H1 (cell line): ENCODE measurements around the gene SEMA7A. TPM values are rescaled to one million over a fixed set of nuclear protein-coding genes. Genes with fewer than 3 reads are reported as not detected.

Experiments used
- CTCF ChIA-PET: fragments of 300-600 bp; sonication (Branson Sonifier 250); formaldehyde crosslinking; loops from one replicate; lab custom pipeline; 2021; ENCODE audit not compliant: partially characterized antibody; lab: Charles Lee
- POLR2A ChIA-PET: fragments of 300-600 bp; sonication (Branson Sonifier 250); formaldehyde crosslinking; loops from one replicate; lab custom pipeline; 2021; ENCODE audit warnings: inconsistent platforms; ENCODE audit not compliant: partially characterized antibody; lab: Charles Lee
- DNase-seq, 2 experiments: peaks; one replicate each; pipeline versions ENCODE4 v3.0.0 to v3.0.0-alpha.2; 2010 to 2022; ENCODE audit warnings: low spot score in 2 of 2, low read depth in 1 of 2, mixed read lengths in 1 of 2
- FAIRE-seq: peaks from 2 replicates; lab custom pipeline; 2011; peaks lifted over from hg19 to GRCh38; lab: Jason Lieb, UNC
- H2AFZ ChIP-seq: 2 replicates; pipeline ENCODE4 v1.8.1; 2012; ENCODE audit warnings: low read length, inconsistent platforms
- H2AK5ac ChIP-seq: 2 replicates; pipeline ENCODE4 v1.6.1; 2013; ENCODE audit warnings: low read depth, low read length
- H2BK120ac ChIP-seq: replicated peaks from 2 replicates; pipeline ENCODE3; 2013; ENCODE audit warnings: low read depth, low read length, inconsistent platforms
- H2BK12ac ChIP-seq: 2 replicates; pipeline ENCODE4 v1.6.1; 2013; ENCODE audit warnings: low read depth, low read length
- H2BK15ac ChIP-seq: 2 replicates; pipeline ENCODE4 v1.6.1; 2013; ENCODE audit warnings: low read length
- H2BK20ac ChIP-seq: 2 replicates; pipeline ENCODE4 v1.6.1; 2013; ENCODE audit warnings: low read length
- H2BK5ac ChIP-seq: 2 replicates; pipeline ENCODE4 v1.6.1; 2013; ENCODE audit warnings: low read depth, low read length
- H3K14ac ChIP-seq: 2 replicates; pipeline ENCODE4 v1.6.1; 2013; ENCODE audit warnings: inconsistent platforms; ENCODE audit not compliant: insufficient read length
- H3K18ac ChIP-seq: 2 replicates; pipeline ENCODE4 v1.6.1; 2013; ENCODE audit warnings: low read length; ENCODE audit errors: extremely low read depth
- H3K23ac ChIP-seq: 2 replicates; pipeline ENCODE4 v1.6.1; 2013; ENCODE audit warnings: inconsistent platforms; ENCODE audit not compliant: insufficient read length
- H3K23me2 ChIP-seq: 2 replicates; pipeline ENCODE4 v1.6.1; 2013; ENCODE audit warnings: low read depth, low read length
- H3K27ac ChIP-seq: 2 replicates; pipeline ENCODE4 v1.6.1; 2011; ENCODE audit warnings: low read depth, low read length, inconsistent platforms
- H3K27me3 ChIP-seq, 4 experiments: replicated peaks in 1 of 4; 1 replicate in 1 of 4; 2 replicates in 3 of 4; pipeline versions ENCODE4 v1.6.1 to v1.8.1; 2011 to 2013; ENCODE audit warnings: low read length in 3 of 4, mild to moderate bottlenecking in 3 of 4, inconsistent platforms in 2 of 4, mixed read lengths in 2 of 4, moderate library complexity in 1 of 4; ENCODE audit not compliant: control insufficient read depth in 3 of 4, insufficient read depth in 3 of 4; ENCODE audit errors: extremely low read depth in 1 of 4
- H3K36me3 ChIP-seq, 4 experiments: 2 replicates each; pipeline versions ENCODE4 v1.6.1 to v1.8.1; 2011 to 2013; ENCODE audit warnings: mild to moderate bottlenecking in 4 of 4, low read length in 3 of 4, moderate library complexity in 2 of 4, control low read depth in 1 of 4, inconsistent platforms in 1 of 4; ENCODE audit not compliant: insufficient read depth in 4 of 4, control insufficient read depth in 2 of 4
- H3K4ac ChIP-seq: replicated peaks from 2 replicates; pipeline ENCODE3; 2013; ENCODE audit warnings: low read length, low read depth, mixed read lengths, inconsistent platforms; ENCODE audit not compliant: insufficient read length
- H3K4me1 ChIP-seq, 4 experiments: replicated peaks in 1 of 4; 1 replicate in 1 of 4; 2 replicates in 3 of 4; pipeline versions ENCODE4 v1.6.1 to v1.8.1; 2011 to 2013; ENCODE audit warnings: low read length in 3 of 4, inconsistent platforms in 2 of 4, mixed read lengths in 1 of 4; ENCODE audit not compliant: insufficient read depth in 4 of 4, control insufficient read depth in 3 of 4
- H3K4me2 ChIP-seq, 2 experiments: 2 replicates each; pipeline versions ENCODE4 v1.6.1 to v1.8.1; 2011 to 2013; ENCODE audit warnings: low read depth in 2 of 2, low read length in 2 of 2, control low read depth in 1 of 2, inconsistent platforms in 1 of 2, mild to moderate bottlenecking in 1 of 2; ENCODE audit not compliant: insufficient read depth in 1 of 2
- H3K4me3 ChIP-seq, 4 experiments: fragments of 200-600, 300-600 bp in 1 of 4; sonication (generic), shearing (Covaris generic), sonication (Bioruptor Twin) in 1 of 4; 2 replicates each; pipeline versions ENCODE4 v1.5.1 to v1.8.1; 2011 to 2016; ENCODE audit warnings: low read length in 4 of 4, low read depth in 3 of 4, control low read depth in 2 of 4, inconsistent platforms in 2 of 4, mild to moderate bottlenecking in 2 of 4, mixed read lengths in 1 of 4, moderate library complexity in 1 of 4; ENCODE audit not compliant: insufficient read depth in 2 of 4; ENCODE audit errors: extremely low read depth in 1 of 4
- H3K56ac ChIP-seq: replicated peaks from 2 replicates; pipeline ENCODE3; 2013; ENCODE audit warnings: low read depth, mild to moderate bottlenecking, mixed read lengths, low read length, inconsistent platforms; ENCODE audit not compliant: insufficient read length
- H3K79me1 ChIP-seq: 2 replicates; pipeline ENCODE4 v1.6.1; 2013; ENCODE audit warnings: low read depth, low read length, control low read depth
- H3K79me2 ChIP-seq, 2 experiments: 2 replicates each; pipeline versions ENCODE4 v1.6.1 to v1.8.1; 2012 to 2013; ENCODE audit warnings: low read length in 2 of 2, mild to moderate bottlenecking in 2 of 2, inconsistent platforms in 1 of 2; ENCODE audit not compliant: insufficient read depth in 2 of 2, control insufficient read depth in 1 of 2
- H3K9ac ChIP-seq, 4 experiments: replicated peaks in 1 of 4; 1 replicate in 1 of 4; 2 replicates in 3 of 4; pipeline versions ENCODE4 v1.6.1 to v1.8.1; 2011 to 2013; ENCODE audit warnings: low read depth in 3 of 4, low read length in 3 of 4, control low read depth in 2 of 4, mild to moderate bottlenecking in 2 of 4, moderate library complexity in 2 of 4, inconsistent platforms in 1 of 4; ENCODE audit errors: extremely low read depth in 1 of 4
- H3K9me3 ChIP-seq, 2 experiments: 2 replicates each; pipeline versions ENCODE4 v1.6.1 to v1.8.1; 2012 to 2013; ENCODE audit warnings: mild to moderate bottlenecking in 2 of 2, moderate library complexity in 2 of 2, control low read depth in 1 of 2, inconsistent platforms in 1 of 2, low read depth in 1 of 2, low read length in 1 of 2, mixed read lengths in 1 of 2; ENCODE audit not compliant: insufficient read depth in 2 of 2
- H4K20me1 ChIP-seq, 2 experiments: replicated peaks in 1 of 2; 2 replicates each; pipeline versions ENCODE3 to v1.8.1; 2011 to 2013; ENCODE audit warnings: inconsistent platforms in 2 of 2, low read length in 2 of 2, mild to moderate bottlenecking in 1 of 2; ENCODE audit not compliant: insufficient read depth in 2 of 2, control insufficient read depth in 1 of 2
- H4K5ac ChIP-seq: 2 replicates; pipeline ENCODE4 v1.6.1; 2013; ENCODE audit warnings: low read length, low read depth, mixed read lengths, inconsistent platforms; ENCODE audit not compliant: insufficient read length
- H4K8ac ChIP-seq: 2 replicates; pipeline ENCODE4 v1.8.0; 2013; ENCODE audit warnings: mild to moderate bottlenecking, moderate library complexity, low read length, inconsistent platforms; ENCODE audit not compliant: insufficient read depth; ENCODE audit errors: extremely low read depth
- H4K91ac ChIP-seq: replicated peaks from 2 replicates; pipeline ENCODE3; 2013; ENCODE audit warnings: low read length, mixed read lengths, inconsistent platforms; ENCODE audit not compliant: insufficient read length
- ASH2L ChIP-seq: fragments of 200-600, 300-600 bp; sonication (generic); IDR thresholded peaks from one replicate; pipeline ENCODE4 v1.7.1; 2017; ENCODE audit warnings: low read length
- BCL11A ChIP-seq, 2 experiments: IDR thresholded peaks; one replicate each; pipeline ENCODE4 v1.6.1; 2011; ENCODE audit warnings: low read depth in 2 of 2, low read length in 2 of 2, mild to moderate bottlenecking in 2 of 2
- HDAC6 ChIP-seq: IDR thresholded peaks from one replicate; pipeline ENCODE4 v1.7.1; 2012; ENCODE audit warnings: low read depth, mild to moderate bottlenecking, inconsistent platforms, low read length, moderate library complexity
- JUN ChIP-seq: IDR thresholded peaks from 2 replicates; pipeline ENCODE4 v1.6.1; 2011; ENCODE audit warnings: low read depth, mild to moderate bottlenecking, improper control_type of control experiment, low read length
- JUND ChIP-seq: IDR thresholded peaks from 2 replicates; pipeline ENCODE4 v1.6.1; 2011; ENCODE audit warnings: mild to moderate bottlenecking, improper control_type of control experiment, low read length
- MAFK ChIP-seq: IDR thresholded peaks from 2 replicates; pipeline ENCODE4 v1.6.1; 2012; ENCODE audit warnings: low read depth, mild to moderate bottlenecking, improper control_type of control experiment, low read length
- POLR2A ChIP-seq, 2 experiments: IDR thresholded peaks; 1 replicate in 1 of 2; 2 replicates in 1 of 2; pipeline ENCODE4 v1.6.1; 2011; ENCODE audit warnings: low read depth in 2 of 2, low read length in 2 of 2, mild to moderate bottlenecking in 2 of 2; ENCODE audit errors: control extremely low read depth in 1 of 2
- SP2 ChIP-seq: IDR thresholded peaks from 2 replicates; pipeline ENCODE4 v1.6.1; 2012; ENCODE audit warnings: mild to moderate bottlenecking, low read length, inconsistent platforms
- SP4 ChIP-seq: IDR thresholded peaks from 2 replicates; pipeline ENCODE4 v1.6.1; 2012; ENCODE audit warnings: low read length, inconsistent platforms
- TAF7 ChIP-seq: optimal IDR thresholded peaks from 2 replicates; pipeline ENCODE3; 2011; ENCODE audit warnings: low read depth, mild to moderate bottlenecking, inconsistent platforms, low read length, moderate library complexity, borderline replicate concordance
- TBP ChIP-seq: IDR thresholded peaks from 2 replicates; pipeline ENCODE4 v1.6.1; 2011; ENCODE audit warnings: low read depth, low read length, improper control_type of control experiment
- WGBS, 2 experiments: shearing (Covaris generic) in 1 of 2; methylation state at CpG; one replicate each; pipeline versions ENCODE4 v1.1.6 to v1.1.7; 2013 to 2015; ENCODE audit warnings: low lambda C conversion rate in 2 of 2, mixed read lengths in 2 of 2, inconsistent platforms in 1 of 2, low coverage in 1 of 2, missing lambda C conversion rate in 1 of 2; ENCODE audit not compliant: insufficient replicate concordance in 2 of 2, insufficient coverage in 1 of 2, insufficient read length in 1 of 2; ENCODE audit errors: extremely low coverage in 1 of 2, missing lambda C conversion rate in 1 of 2; 5-methylcytosine and 5-hydroxymethylcytosine counted together
- polyA plus RNA-seq, 7 experiments: library from polyadenylated mRNA; depleted of rRNA in 3 of 7; stranded (reverse) in 5 of 7; unstranded in 2 of 7; fragments of >200 nt in 5 of 7; fragments of 200-250 nt in 2 of 7; gene quantifications; 1 replicate in 5 of 7; 2 replicates in 1 of 7; 4 replicates in 1 of 7; pipeline versions ENCODE4 v1.2.1 to v1.2.3, GENCODE V29; 2011 to 2013; ENCODE audit warnings: missing spikeins in 2 of 7, mixed read lengths in 2 of 7
- total RNA-seq: library from RNA; stranded (reverse); fragmentation: NEBNext Ultra II Directional; extraction: Animal tissue kit (Norgen Biotek cat#: 25700); gene quantifications from 2 replicates; pipeline ENCODE4 v1.2.1, GENCODE V29; 2021
- TF ChIP-seq, protein P1 (sequence below): IDR thresholded peaks from 2 replicates; pipeline ENCODE4 v1.6.1; 2011; ENCODE audit warnings: low read depth, mild to moderate bottlenecking, low read length; ENCODE audit not compliant: insufficient read depth

SEMA7A gene
- total and polyA plus RNA-seq, 2 of the 8 experiments (the other 6 are each of a cell fraction or from before 2014, with no cell fraction given): 10.7 to 15.0 TPM

DNA sequence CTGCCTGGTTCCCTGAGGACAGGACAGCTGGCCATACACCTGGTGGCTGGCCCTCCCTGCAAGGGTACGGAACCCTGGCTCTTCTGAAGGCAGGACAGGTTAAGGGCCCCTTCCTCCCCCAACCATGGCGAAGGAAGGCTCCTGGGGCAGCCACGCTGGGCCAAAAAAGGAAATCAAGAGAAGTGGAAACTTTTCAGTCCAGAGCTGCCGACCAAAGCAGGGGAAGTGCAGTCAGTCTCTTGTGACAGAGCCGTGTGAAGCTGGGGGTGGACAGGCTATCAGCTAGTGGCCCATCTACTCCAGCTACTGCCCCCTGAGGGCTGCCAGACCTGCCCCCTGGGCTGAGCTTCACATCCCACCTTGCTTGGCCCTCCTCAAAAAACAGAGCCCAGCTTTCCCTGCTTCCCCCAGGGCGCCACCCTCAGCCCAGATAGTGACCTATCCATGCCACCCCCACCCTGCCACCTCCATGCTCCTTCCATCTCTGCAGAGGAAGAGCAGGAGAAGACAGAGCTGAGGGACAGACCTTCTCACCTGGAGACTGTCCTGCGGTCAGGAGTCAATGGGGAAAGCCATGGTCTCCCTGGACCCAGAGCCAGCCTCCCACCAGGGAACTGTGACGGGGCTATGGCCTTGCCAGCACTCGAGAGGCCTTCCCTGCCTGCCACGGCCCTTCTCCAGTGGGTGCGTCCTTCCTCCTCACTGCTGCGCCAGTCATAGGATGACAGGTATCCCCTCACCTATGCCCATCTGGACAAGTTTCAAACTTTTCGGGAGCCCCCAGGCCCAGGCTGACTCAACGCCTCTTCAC, 4.6 kb downstream of the SEMA7A start:
- H4K8ac ChIP-seq: no peak overlapping the region; the same call in 1 of the 2 replicates
- peaks cover 3% of the 10 kb centered on the region for H3K79me1 ChIP-seq
- peaks cover 15% of the 10 kb centered on the region; the same call in 1 of the 2 replicates for H3K23me2 ChIP-seq
- no peak overlapping the region for H3K4ac ChIP-seq
- H3K9ac ChIP-seq: no peak overlapping the region
- no peak overlapping the region; the same call in 1 of the 2 replicates for H2AK5ac ChIP-seq
- no peak overlapping the region for H3K23ac ChIP-seq
- whole genome bisulfite sequencing, 2 experiments: 85% methylated on average over 14 of the region's 14 CpGs; no CpG with 5 or more reads in 1 of the 2 experiments
- no peaks in the 10 kb centered on the region for H3K9me3 ChIP-seq
- H2BK5ac ChIP-seq: no peak overlapping the region; the same call in 1 of the 2 replicates
- no peak overlapping the region for H3K27ac ChIP-seq
- H3K4me2 ChIP-seq: no peak overlapping the region
- H2BK12ac ChIP-seq: no peak overlapping the region; the same call in 1 of the 2 replicates
- no peaks in the 10 kb centered on the region for H3K36me3 ChIP-seq
- no peak overlapping the region for H2BK120ac ChIP-seq
- no peak overlapping the region for H3K56ac ChIP-seq
- ChIA-PET CTCF (interaction anchor here (0.8 to 41.3 kb wide), 7 partner anchors 9 to 50 kb away, joined by 3 to 1311 read pairs (median 5); partner anchors contain the start of gene CYP11A1), POLR2A (interaction anchor here (0.7 to 1.5 kb wide), 4 partner anchors 18 to 332 kb away, joined by 3 read pairs; no protein-coding TSS in a partner anchor)
- no peak for FAIRE-seq
- H3K14ac ChIP-seq: no peak overlapping the region
- H4K5ac ChIP-seq: no peak overlapping the region
- no peak overlapping the region for H2AFZ ChIP-seq
- peaks cover 0 to 22% of the 10 kb centered on the region in 2 experiments; a peak in 2 of 4 replicates for H3K79me2 ChIP-seq
- no peak for DNase-seq
- H4K20me1 ChIP-seq: peaks cover 10 to 22% of the 10 kb centered on the region in 2 experiments
- peaks cover 0 to 12% (median 9%) of the 10 kb centered on the region in 4 experiments; a peak in 5 of 7 replicates for H3K27me3 ChIP-seq
- H3K4me3 ChIP-seq: no peak overlapping the region
- H4K91ac ChIP-seq: peak overlapping the region; percentile 18
- no peak overlapping the region for H2BK15ac ChIP-seq
- H3K18ac ChIP-seq: no peak overlapping the region
- peaks cover 0 to 10% (median 5%) of the 10 kb centered on the region in 4 experiments; a peak in 6 of 7 replicates for H3K4me1 ChIP-seq
- no peak overlapping the region for H2BK20ac ChIP-seq
- TF ChIP-seq JUND: no peak
- TF ChIP-seq HDAC6: no peak
- TF ChIP-seq TBP: no peak
- TF ChIP-seq, protein P1, sequence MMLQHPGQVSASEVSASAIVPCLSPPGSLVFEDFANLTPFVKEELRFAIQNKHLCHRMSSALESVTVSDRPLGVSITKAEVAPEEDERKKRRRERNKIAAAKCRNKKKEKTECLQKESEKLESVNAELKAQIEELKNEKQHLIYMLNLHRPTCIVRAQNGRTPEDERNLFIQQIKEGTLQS: no peak
- no peak for TF ChIP-seq TAF7
- TF ChIP-seq JUN: no peak
- no peak for TF ChIP-seq ASH2L
- no peak for TF ChIP-seq MAFK
- TF ChIP-seq BCL11A (IDR thresholded peaks at IDR 0.05; ENCODE audit: low read depth in 2 of 2, low read length in 2 of 2): no peak
- TF ChIP-seq SP4: no peak
- no peak for TF ChIP-seq POLR2A (IDR thresholded peaks at IDR 0.05; ENCODE audit: control extremely low read depth in 1 of 2, low read depth in 2 of 2, low read length in 2 of 2)
- no peak for TF ChIP-seq SP2
